Prostate gland (tissue), 2 donors: ENCODE measurements around the gene EEFSEC.

ENCODE experiments used
- POLR2AphosphoS5 ChIP-seq: sonication (generic); formaldehyde crosslinking; IDR thresholded peaks from one replicate; pipeline ENCODE4 v1.6.1; 2017; ENCODE audit warnings: antibody characterized with exemption
- TF ChIP-seq, protein P1 (sequence below), 4 experiments: fragments of 200-600 bp in 2 of 4; fragments of 450-650 bp in 2 of 4; sonication (generic) in 2 of 4; IDR thresholded peaks; 1 replicate in 3 of 4; 2 replicates in 1 of 4; pipeline ENCODE4 v1.5.1; 2016 to 2019; ENCODE audit warnings: antibody characterized with exemption in 4 of 4, mild to moderate bottlenecking in 2 of 4, moderate library complexity in 2 of 4

DNA sequence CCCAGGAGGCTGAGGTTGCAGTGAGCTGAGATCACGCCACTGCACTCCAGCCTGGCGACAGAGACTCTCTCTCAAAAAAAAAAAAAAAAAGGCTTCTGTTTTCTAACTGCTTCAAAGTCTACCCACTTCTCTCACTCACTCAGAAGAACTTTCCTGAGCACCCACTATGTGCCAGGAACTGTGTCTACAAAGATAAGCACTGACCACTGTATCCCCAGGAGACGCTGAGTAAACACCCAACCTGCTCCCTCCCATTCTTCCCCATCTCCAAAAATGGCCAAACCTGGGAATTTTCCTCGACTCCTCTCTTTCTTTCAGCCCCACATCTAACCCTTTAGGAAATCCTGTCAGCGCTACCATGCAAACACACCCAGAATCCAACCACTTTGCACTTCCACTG, 42.1 kb upstream of the EEFSEC start:
- TF ChIP-seq, protein P1, sequence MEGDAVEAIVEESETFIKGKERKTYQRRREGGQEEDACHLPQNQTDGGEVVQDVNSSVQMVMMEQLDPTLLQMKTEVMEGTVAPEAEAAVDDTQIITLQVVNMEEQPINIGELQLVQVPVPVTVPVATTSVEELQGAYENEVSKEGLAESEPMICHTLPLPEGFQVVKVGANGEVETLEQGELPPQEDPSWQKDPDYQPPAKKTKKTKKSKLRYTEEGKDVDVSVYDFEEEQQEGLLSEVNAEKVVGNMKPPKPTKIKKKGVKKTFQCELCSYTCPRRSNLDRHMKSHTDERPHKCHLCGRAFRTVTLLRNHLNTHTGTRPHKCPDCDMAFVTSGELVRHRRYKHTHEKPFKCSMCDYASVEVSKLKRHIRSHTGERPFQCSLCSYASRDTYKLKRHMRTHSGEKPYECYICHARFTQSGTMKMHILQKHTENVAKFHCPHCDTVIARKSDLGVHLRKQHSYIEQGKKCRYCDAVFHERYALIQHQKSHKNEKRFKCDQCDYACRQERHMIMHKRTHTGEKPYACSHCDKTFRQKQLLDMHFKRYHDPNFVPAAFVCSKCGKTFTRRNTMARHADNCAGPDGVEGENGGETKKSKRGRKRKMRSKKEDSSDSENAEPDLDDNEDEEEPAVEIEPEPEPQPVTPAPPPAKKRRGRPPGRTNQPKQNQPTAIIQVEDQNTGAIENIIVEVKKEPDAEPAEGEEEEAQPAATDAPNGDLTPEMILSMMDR (IDR thresholded peaks at IDR 0.05) = no peak
- no peak for TF ChIP-seq POLR2AphosphoS5
